ENCODE results near the gene ISM1.

Gene ISM1

GRCh38 chr20:13301596-13301995, 80.5 kb downstream of the ISM1 start:
- no peak overlapping the region for H2AFZ ChIP-seq (ENCODE audit: low read length)
- TF ChIP-seq EZH2phosphoT487 (IDR thresholded peaks at IDR 0.05; ENCODE audit: low read length) = no peak
- no peak for TF ChIP-seq CTCF (IDR thresholded peaks at IDR 0.05; ENCODE audit: low read length)
- no peak for TF ChIP-seq EZH2 (optimal IDR thresholded peaks at IDR 0.05; ENCODE audit: low read depth, low read length)
- H3K4me3 ChIP-seq (ENCODE audit: low read length) = no peak overlapping the region
- no peaks in the 10 kb centered on the region for H3K4me1 ChIP-seq (ENCODE audit: low read length)
- H3K9me2 ChIP-seq (replicated peaks; ENCODE audit: insufficient read depth, low read length) = no peaks in the 10 kb centered on the region
- H3K4me2 ChIP-seq (ENCODE audit: low read depth, low read length) = no peak overlapping the region
- no peak overlapping the region for H3K9ac ChIP-seq (ENCODE audit: low read length)
- no peak overlapping the region for H3K27ac ChIP-seq (ENCODE audit: low read length)
- H3F3A ChIP-seq (ENCODE audit: insufficient read depth, low read length) = no peaks in the 10 kb centered on the region
- H3K9me3 ChIP-seq (replicated peaks; ENCODE audit: insufficient read depth, low read length) = no peaks in the 10 kb centered on the region
- no peaks in the 10 kb centered on the region for H3K79me2 ChIP-seq (ENCODE audit: low read length)
- no peaks in the 10 kb centered on the region for H3K36me3 ChIP-seq (replicated peaks; ENCODE audit: insufficient read depth, low read length)
- H3K27me3 ChIP-seq (replicated peaks; ENCODE audit: insufficient read depth, low read length) = no peaks in the 10 kb centered on the region
- no peak for DNase-seq
- no peaks in the 10 kb centered on the region for H4K20me1 ChIP-seq (ENCODE audit: insufficient read depth, low read length)

GRCh38 chr20:13302647-13303450, 81.8 kb downstream of the ISM1 start:
- Histone ChIP-seq H3K27ac (ENCODE audit: low read length) (no peak overlapping the region), H2AFZ (ENCODE audit: low read length) (no peak overlapping the region), H3K9ac (ENCODE audit: low read length) (no peak overlapping the region), H3K4me2 (ENCODE audit: low read depth, low read length) (no peak overlapping the region), H3K4me1 (ENCODE audit: low read length) (no peaks in the 10 kb centered on the region), H3F3A (ENCODE audit: insufficient read depth, low read length) (no peaks in the 10 kb centered on the region), H4K20me1 (ENCODE audit: insufficient read depth, low read length) (no peaks in the 10 kb centered on the region), H3K9me3 (replicated peaks; ENCODE audit: insufficient read depth, low read length) (no peaks in the 10 kb centered on the region), H3K27me3 (replicated peaks; ENCODE audit: insufficient read depth, low read length) (no peaks in the 10 kb centered on the region), H3K4me3 (ENCODE audit: low read length) (no peak overlapping the region), H3K36me3 (replicated peaks; ENCODE audit: insufficient read depth, low read length) (no peaks in the 10 kb centered on the region), H3K9me2 (replicated peaks; ENCODE audit: insufficient read depth, low read length) (no peaks in the 10 kb centered on the region), H3K79me2 (ENCODE audit: low read length) (no peaks in the 10 kb centered on the region)
- TF ChIP-seq EZH2 (optimal IDR thresholded peaks at IDR 0.05; ENCODE audit: low read depth, low read length) = no peak
- peak; percentile 81 for TF ChIP-seq CTCF (IDR thresholded peaks at IDR 0.05; ENCODE audit: low read length)
- DNase-seq = peak; percentile 33

- H3K36me3 ChIP-seq (replicated peaks; ENCODE audit: insufficient read depth, low read length) = no peaks in the 10 kb centered on the region
- H4K20me1 ChIP-seq (ENCODE audit: insufficient read depth, low read length) = no peaks in the 10 kb centered on the region
- no peaks in the 10 kb centered on the region for H3K9me2 ChIP-seq (replicated peaks; ENCODE audit: insufficient read depth, low read length)
- no peak overlapping the region for H3K27ac ChIP-seq (ENCODE audit: low read length)
- H3F3A ChIP-seq (ENCODE audit: insufficient read depth, low read length) = no peaks in the 10 kb centered on the region
- H3K9me3 ChIP-seq (replicated peaks; ENCODE audit: insufficient read depth, low read length) = no peaks in the 10 kb centered on the region
- H3K4me3 ChIP-seq (ENCODE audit: low read length) = no peak overlapping the region
- DNase-seq = no peak
- no peak overlapping the region for H3K4me2 ChIP-seq (ENCODE audit: low read depth, low read length)
- H3K27me3 ChIP-seq (replicated peaks; ENCODE audit: insufficient read depth, low read length) = no peaks in the 10 kb centered on the region
- no peak overlapping the region for H3K9ac ChIP-seq (ENCODE audit: low read length)
- no peaks in the 10 kb centered on the region for H3K4me1 ChIP-seq (ENCODE audit: low read length)
- H2AFZ ChIP-seq (ENCODE audit: low read length) = no peak overlapping the region
- no peaks in the 10 kb centered on the region for H3K79me2 ChIP-seq (ENCODE audit: low read length)
- TF ChIP-seq CTCF (IDR thresholded peaks at IDR 0.05; ENCODE audit: low read length) = no peak
- no peak for TF ChIP-seq EZH2 (optimal IDR thresholded peaks at IDR 0.05; ENCODE audit: low read depth, low read length)
- TF ChIP-seq EZH2phosphoT487 (IDR thresholded peaks at IDR 0.05; ENCODE audit: low read length) = no peak
Measured at GRCh38 chr20:13305284-13305683, 84.2 kb downstream of the ISM1 start.

Measured in MM.1S (cell line).